GM23338 (cell line): ENCODE data around the gene ARID1B. TPM values are rescaled to one million over a fixed set of nuclear protein-coding genes. Genes with fewer than 3 reads are reported as not detected.

Source experiments
- ATAC-seq: fragments of 200-7000 bp; cut with Tn5 transposase; 3 replicates; pipeline ENCODE4 v1.9.1; 2020
- DNase-seq: peaks from one replicate; pipeline ENCODE4 v3.0.0-alpha.2; 2015; ENCODE audit warnings: low spot score
- H2AFZ ChIP-seq: fragments of 200-600 bp; sonication (generic); 2 replicates; pipeline ENCODE4 v1.8.0; 2016; ENCODE audit warnings: antibody characterized with exemption, mild to moderate bottlenecking, moderate library complexity
- H3F3A ChIP-seq: fragments of 200-600 bp; sonication (generic); replicated peaks from 2 replicates; pipeline ENCODE4 v1.8.0; 2017; ENCODE audit warnings: antibody characterized with exemption, mixed run types, low read depth
- H3K27ac ChIP-seq: fragments of 200-600 bp; sonication (generic); 2 replicates; pipeline ENCODE4 v1.6.1; 2016; ENCODE audit warnings: low read depth
- H3K27me3 ChIP-seq: fragments of 200-600 bp; sonication (generic); 2 replicates; pipeline ENCODE4 v1.8.0; 2016; ENCODE audit warnings: mild to moderate bottlenecking, mixed run types, moderate library complexity; ENCODE audit not compliant: insufficient read depth
- H3K36me3 ChIP-seq: fragments of 200-600 bp; sonication (generic); 2 replicates; pipeline ENCODE4 v1.8.0; 2016; ENCODE audit warnings: mild to moderate bottlenecking; ENCODE audit not compliant: insufficient read depth
- H3K4me1 ChIP-seq: fragments of 200-600 bp; sonication (generic); 2 replicates; pipeline ENCODE4 v1.8.0; 2016; ENCODE audit warnings: mild to moderate bottlenecking, moderate library complexity; ENCODE audit not compliant: insufficient read depth
- H3K4me2 ChIP-seq: fragments of 200-600 bp; sonication (generic); 2 replicates; pipeline ENCODE4 v1.7.1; 2017; ENCODE audit warnings: mixed run types
- H3K4me3 ChIP-seq: fragments of 200-600 bp; sonication (generic); 2 replicates; pipeline ENCODE4 v1.6.1; 2016; ENCODE audit warnings: mixed run types
- H3K79me2 ChIP-seq: fragments of 200-600 bp; sonication (generic); replicated peaks from 2 replicates; pipeline ENCODE4 v1.8.0; 2017; ENCODE audit warnings: mild to moderate bottlenecking; ENCODE audit not compliant: insufficient read depth
- H3K9me2 ChIP-seq: fragments of 200-600 bp; sonication (generic); 2 replicates; pipeline ENCODE4 v1.8.0; 2017; ENCODE audit not compliant: insufficient read depth
- H4K20me1 ChIP-seq: fragments of 200-600 bp; sonication (generic); replicated peaks from 2 replicates; pipeline ENCODE4 v1.8.0; 2017; ENCODE audit warnings: mild to moderate bottlenecking; ENCODE audit not compliant: insufficient read depth
- H3K27ac Mint-ChIP-seq: 2 replicates; pipeline ENCODE4 v1.8.0; 2020; ENCODE audit warnings: inconsistent platforms, mild to moderate bottlenecking, moderate library complexity, mixed read lengths
- H3K27me3 Mint-ChIP-seq: 3 replicates; pipeline ENCODE4 v1.8.0; 2022; ENCODE audit warnings: low read depth, mild to moderate bottlenecking, moderate library complexity, mixed read lengths, inconsistent platforms; ENCODE audit not compliant: insufficient read depth, poor library complexity
- H3K36me3 Mint-ChIP-seq: 3 replicates; pipeline ENCODE4 v1.8.0; 2021; ENCODE audit warnings: low read depth, mild to moderate bottlenecking, inconsistent platforms, moderate library complexity, mixed read lengths
- H3K4me1 Mint-ChIP-seq: 3 replicates; pipeline ENCODE4 v1.8.0; 2020; ENCODE audit warnings: mild to moderate bottlenecking, inconsistent platforms, mixed read lengths
- H3K4me3 Mint-ChIP-seq: 3 replicates; pipeline ENCODE4 v1.8.0; 2021; ENCODE audit warnings: moderate library complexity, mild to moderate bottlenecking, inconsistent platforms, mixed read lengths
- H3K9me3 Mint-ChIP-seq: 3 replicates; pipeline ENCODE4 v1.8.0; 2020; ENCODE audit warnings: moderate library complexity, mild to moderate bottlenecking, inconsistent platforms, mixed read lengths
- CTCF ChIP-seq, 2 experiments: fragments of 200-600 bp in 1 of 2; sonication (generic) in 1 of 2; conservative IDR thresholded peaks; 2 replicates each; pipeline versions ENCODE4 v1.5.1 to v1.6.1; 2016 to 2017; ENCODE audit warnings: antibody characterized with exemption in 2 of 2, low read depth in 2 of 2, mild to moderate bottlenecking in 2 of 2, moderate library complexity in 1 of 2
- ETS1 ChIP-seq: IDR thresholded peaks from 2 replicates; pipeline ENCODE4 v1.6.1; 2016; ENCODE audit warnings: antibody characterized with exemption
- NANOG ChIP-seq: IDR thresholded peaks from 2 replicates; pipeline ENCODE4 v1.6.1; 2016; ENCODE audit warnings: antibody characterized with exemption, borderline replicate concordance
- ZNF114 ChIP-seq: fragments of 250-450 bp; sonication (Bioruptor Pico); IDR thresholded peaks from 2 replicates; pipeline ENCODE4 v1.5.0; 2020; ENCODE audit warnings: mild to moderate bottlenecking, moderate library complexity
- ZNF331 ChIP-seq: fragments of 250-450 bp; sonication (Bioruptor Pico); IDR thresholded peaks from 2 replicates; pipeline ENCODE4 v1.5.0; 2020; ENCODE audit warnings: low read depth, mild to moderate bottlenecking, moderate library complexity
- polyA plus RNA-seq: library from polyadenylated mRNA; unstranded; fragments of >200 nt; fragmentation: Nextera tagmentation; extraction: Ambion mirVana; gene quantifications from 2 replicates; pipeline ENCODE4 v1.2.1, GENCODE V29; 2016
- total RNA-seq: library from RNA; depleted of rRNA; stranded (reverse); fragments of >200 nt; shearing (Covaris generic); gene quantifications from 2 replicates; pipeline ENCODE4 v1.2.3, GENCODE V29; 2014

Gene ARID1B
- total and polyA plus RNA-seq, 2 experiments from 2014 or later, result 59.3 to 72.2 TPM

GRCh38 chr6:157182503-157183264 lies 405.5 kb downstream of the ARID1B start:
- no peak overlapping the region for H3K4me2 ChIP-seq
- ATAC-seq (no peak), DNase-seq (no peak)
- Mint-ChIP-seq H3K9me3 (no peaks in the 10 kb centered on the region), H3K4me1 (peaks cover 25% of the 10 kb centered on the region), H3K27me3 (peaks cover 3% of the 10 kb centered on the region), H3K4me3 (no peak overlapping the region), H3K27ac (no peak overlapping the region), H3K36me3 (peaks cover 19% of the 10 kb centered on the region)
- H3K4me3 ChIP-seq, result no peak overlapping the region
- no peaks in the 10 kb centered on the region; the same call in 1 of the 2 replicates for H3K4me1 ChIP-seq
- no peaks in the 10 kb centered on the region for H3K27me3 ChIP-seq
- H3K36me3 ChIP-seq, result no peaks in the 10 kb centered on the region; the same call in none of the 2 replicates
- H3K79me2 ChIP-seq, result no peaks in the 10 kb centered on the region
- TF ChIP-seq ZNF331 (CRISPR knock-in tag), result no peak
- TF ChIP-seq NANOG, result no peak
- peaks cover 3% of the 10 kb centered on the region; the same call in 1 of the 2 replicates for H3F3A ChIP-seq
- H3K27ac ChIP-seq, result no peak overlapping the region; the same call in 1 of the 2 replicates
- H2AFZ ChIP-seq, result no peak overlapping the region
- no peaks in the 10 kb centered on the region for H3K9me2 ChIP-seq
- no peaks in the 10 kb centered on the region for H4K20me1 ChIP-seq

GRCh38 chr6:157184202-157185015 lies 407.2 kb downstream of the ARID1B start:
- Histone ChIP-seq H3K9me2 (no peaks in the 10 kb centered on the region), H3K4me2 (no peak overlapping the region), H3K27ac (no peak overlapping the region), H3K79me2 (no peaks in the 10 kb centered on the region), H4K20me1 (no peaks in the 10 kb centered on the region), H2AFZ (no peak overlapping the region), H3K27me3 (no peaks in the 10 kb centered on the region), H3K4me1 (no peaks in the 10 kb centered on the region; the same call in 1 of the 2 replicates), H3F3A (peaks cover 3% of the 10 kb centered on the region; the same call in 1 of the 2 replicates), H3K4me3 (no peak overlapping the region), H3K36me3 (no peaks in the 10 kb centered on the region; the same call in none of the 2 replicates)
- H3K27me3 Mint-ChIP-seq, result peaks cover 1% of the 10 kb centered on the region
- peak overlapping the region; percentile 85; the same call in 1 of the 2 replicates for H3K27ac Mint-ChIP-seq
- DNase-seq (peak; percentile 89), ATAC-seq (peak; percentile 91)
- H3K4me3 Mint-ChIP-seq, result peak overlapping the region; percentile 36; the same call in 1 of the 3 replicates
- TF ChIP-seq ZNF114 (CRISPR knock-in tag) (no peak), CTCF (conservative IDR thresholded peaks at IDR 0.05; ENCODE audit: low read depth in 2 of 2) (peak; percentile 91 to 95), ETS1 (peak; percentile 70)
- H3K36me3 Mint-ChIP-seq, result peaks cover 23% of the 10 kb centered on the region
- H3K4me1 Mint-ChIP-seq, result peaks cover 25% of the 10 kb centered on the region
- no peaks in the 10 kb centered on the region for H3K9me3 Mint-ChIP-seq
